Activated T-helper 1 cell treated with anti-CD3 and anti-CD28 coated beads, Interleukin-2, amount 50 U/mL, for 16 hours (primary cell): ENCODE results near the gene CMTM2.
"Not testable (repeated sequence)": the region's sequence is repeated elsewhere in the genome, so short reads cannot be mapped to it uniquely, and the experiment has no call there.

ENCODE experiments used
- DNase-seq, 2 donors: peaks; one replicate each; pipeline ENCODE4 v3.0.0-alpha.2; 2020; ENCODE audit warnings: low read depth in 1 of 2, low spot score in 1 of 2

Gene CMTM2

GRCh38 chr16:66605979-66606751 lies 26.9 kb downstream of the CMTM2 start:
- no peak for DNase-seq

GRCh38 chr16:66608241-66609138 lies 29.2 kb downstream of the CMTM2 start:
- DNase-seq = peak; percentile 70 to 72

- no peak for DNase-seq
Observed at GRCh38 chr16:66609139-66609510, 29.9 kb downstream of the CMTM2 start.

- DNase-seq = no peak
Observed at GRCh38 chr16:66610111-66610820, 31.0 kb downstream of the CMTM2 start.

- not testable (repeated sequence) for DNase-seq
Observed at GRCh38 chr16:66611911-66612310, 32.6 kb downstream of the CMTM2 start.

GRCh38 chr16:66612422-66612821 lies 33.2 kb downstream of the CMTM2 start:
- no peak for DNase-seq

- DNase-seq = no peak
Observed at GRCh38 chr16:66614161-66614802, 35.0 kb downstream of the CMTM2 start.

- DNase-seq = no peak
Observed at GRCh38 chr16:66616169-66616568, 36.9 kb downstream of the CMTM2 start.

- no peak for DNase-seq
Observed at GRCh38 chr16:66616592-66616991, 37.3 kb downstream of the CMTM2 start.

- DNase-seq = no peak
Observed at GRCh38 chr16:66617010-66617434, 37.8 kb downstream of the CMTM2 start.

- no peak for DNase-seq
Observed at GRCh38 chr16:66617728-66618127, 38.5 kb downstream of the CMTM2 start.

GRCh38 chr16:66618588-66619375 lies 39.5 kb downstream of the CMTM2 start:
- DNase-seq = no peak

GRCh38 chr16:66619534-66620428 lies 40.5 kb downstream of the CMTM2 start:
- DNase-seq = no peak

GRCh38 chr16:66620429-66620795 lies 41.1 kb downstream of the CMTM2 start:
- DNase-seq = no peak

GRCh38 chr16:66621973-66622372 lies 42.7 kb downstream of the CMTM2 start:
- no peak for DNase-seq

- no peak for DNase-seq
Observed at GRCh38 chr16:66622863-66623262, 43.6 kb downstream of the CMTM2 start.

- DNase-seq = no peak
Observed at GRCh38 chr16:66623755-66624154, 44.5 kb downstream of the CMTM2 start.

GRCh38 chr16:66627611-66628378 lies 48.5 kb downstream of the CMTM2 start:
- DNase-seq = not testable (repeated sequence)

- no peak for DNase-seq
Observed at GRCh38 chr16:66629856-66630255, 50.6 kb downstream of the CMTM2 start.
